NCI-H146 treated with DMSO at 0.1 percent for 48 hours (cell line): ENCODE data around the gene PPP2R3A.
A peak's percentile ranks its signal among the peaks of the same experiment; 100 is the strongest.
"Not testable (repeated sequence)": the region's sequence is repeated elsewhere in the genome, so short reads cannot be mapped to it uniquely, and the experiment has no call there.

Experiments used
- DNase-seq: peaks from one replicate; lab custom pipeline; 2025; ENCODE audit not compliant: unreplicated experiment; lab: John Stamatoyannopoulos, UW

PPP2R3A gene, protein sequence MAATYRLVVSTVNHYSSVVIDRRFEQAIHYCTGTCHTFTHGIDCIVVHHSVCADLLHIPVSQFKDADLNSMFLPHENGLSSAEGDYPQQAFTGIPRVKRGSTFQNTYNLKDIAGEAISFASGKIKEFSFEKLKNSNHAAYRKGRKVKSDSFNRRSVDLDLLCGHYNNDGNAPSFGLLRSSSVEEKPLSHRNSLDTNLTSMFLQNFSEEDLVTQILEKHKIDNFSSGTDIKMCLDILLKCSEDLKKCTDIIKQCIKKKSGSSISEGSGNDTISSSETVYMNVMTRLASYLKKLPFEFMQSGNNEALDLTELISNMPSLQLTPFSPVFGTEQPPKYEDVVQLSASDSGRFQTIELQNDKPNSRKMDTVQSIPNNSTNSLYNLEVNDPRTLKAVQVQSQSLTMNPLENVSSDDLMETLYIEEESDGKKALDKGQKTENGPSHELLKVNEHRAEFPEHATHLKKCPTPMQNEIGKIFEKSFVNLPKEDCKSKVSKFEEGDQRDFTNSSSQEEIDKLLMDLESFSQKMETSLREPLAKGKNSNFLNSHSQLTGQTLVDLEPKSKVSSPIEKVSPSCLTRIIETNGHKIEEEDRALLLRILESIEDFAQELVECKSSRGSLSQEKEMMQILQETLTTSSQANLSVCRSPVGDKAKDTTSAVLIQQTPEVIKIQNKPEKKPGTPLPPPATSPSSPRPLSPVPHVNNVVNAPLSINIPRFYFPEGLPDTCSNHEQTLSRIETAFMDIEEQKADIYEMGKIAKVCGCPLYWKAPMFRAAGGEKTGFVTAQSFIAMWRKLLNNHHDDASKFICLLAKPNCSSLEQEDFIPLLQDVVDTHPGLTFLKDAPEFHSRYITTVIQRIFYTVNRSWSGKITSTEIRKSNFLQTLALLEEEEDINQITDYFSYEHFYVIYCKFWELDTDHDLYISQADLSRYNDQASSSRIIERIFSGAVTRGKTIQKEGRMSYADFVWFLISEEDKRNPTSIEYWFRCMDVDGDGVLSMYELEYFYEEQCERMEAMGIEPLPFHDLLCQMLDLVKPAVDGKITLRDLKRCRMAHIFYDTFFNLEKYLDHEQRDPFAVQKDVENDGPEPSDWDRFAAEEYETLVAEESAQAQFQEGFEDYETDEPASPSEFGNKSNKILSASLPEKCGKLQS (N-terminal part only)

DNA sequence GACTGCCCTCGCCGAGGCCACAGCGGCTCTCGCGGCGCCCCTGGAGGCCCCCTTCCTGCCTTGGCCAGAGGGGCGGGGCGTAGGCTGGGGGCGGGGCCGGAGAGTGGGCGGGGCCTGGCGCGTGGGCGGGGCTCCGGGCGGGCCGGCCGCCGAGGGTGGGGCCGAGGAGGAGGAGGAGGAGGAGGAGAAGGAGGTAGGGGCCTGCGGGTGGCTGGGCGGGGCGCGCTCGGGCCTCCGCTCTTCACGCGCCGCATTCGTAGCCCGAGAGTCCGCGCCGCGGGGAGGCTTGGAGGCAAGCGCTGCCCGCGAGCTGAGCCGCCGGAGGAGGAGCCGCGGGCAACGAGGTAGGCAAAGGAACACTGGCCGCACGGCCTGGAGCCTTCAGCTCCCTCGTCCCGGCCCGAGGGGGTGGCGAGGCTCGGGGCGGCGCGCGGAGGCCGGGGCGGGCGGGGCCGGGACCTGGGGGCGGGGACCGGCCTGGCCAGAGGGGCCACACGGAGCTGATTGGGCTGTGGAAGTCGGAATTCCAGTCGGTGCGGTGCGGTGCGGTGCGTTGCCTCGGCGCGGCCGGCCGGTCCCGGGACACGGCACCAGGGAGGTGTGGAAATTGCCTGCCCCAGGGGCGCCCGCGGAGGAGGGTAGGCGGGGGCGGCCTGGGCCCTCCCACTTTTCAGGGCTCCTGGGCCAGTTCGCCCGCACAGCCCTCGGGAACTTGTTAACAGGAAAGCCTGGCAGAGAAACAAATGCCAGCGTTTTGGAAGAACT is at the start of gene PPP2R3A:
TSS of gene PPP2R3A (plus strand) at position 223 of the 765 bp plus-strand sequence. CDS start 35,771 bp downstream, outside the sequence.
- DNase-seq = peak; percentile 79

- DNase-seq = no peak
Observed at GRCh38 chr3:135916310-135916709, 49.2 kb upstream of the PPP2R3A start.

GRCh38 chr3:135917076-135917475 is 48.5 kb upstream of the PPP2R3A start:
- DNase-seq = no peak

- no peak for DNase-seq
Observed at GRCh38 chr3:135917927-135918597, 47.5 kb upstream of the PPP2R3A start.

DNA sequence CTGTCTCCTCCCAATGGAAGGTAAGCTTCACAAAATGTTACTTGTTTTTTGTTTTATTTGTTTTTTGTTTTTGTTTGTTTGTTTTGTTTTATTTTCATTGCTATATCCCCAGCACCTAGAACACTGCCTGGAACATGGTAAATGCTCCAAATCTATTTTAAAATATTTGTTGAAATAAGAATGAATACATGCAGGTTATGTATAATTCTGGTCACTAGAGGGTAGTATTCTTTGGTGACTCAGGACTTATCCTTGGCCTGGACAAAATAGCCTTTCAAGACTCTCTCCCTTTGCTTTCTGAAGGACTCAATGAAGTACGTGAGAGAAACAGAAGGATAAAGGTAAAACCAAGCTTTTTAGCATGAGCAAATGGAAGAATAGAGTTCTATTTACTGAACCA is 46.9 kb upstream of the PPP2R3A start:
- no peak for DNase-seq

DNA sequence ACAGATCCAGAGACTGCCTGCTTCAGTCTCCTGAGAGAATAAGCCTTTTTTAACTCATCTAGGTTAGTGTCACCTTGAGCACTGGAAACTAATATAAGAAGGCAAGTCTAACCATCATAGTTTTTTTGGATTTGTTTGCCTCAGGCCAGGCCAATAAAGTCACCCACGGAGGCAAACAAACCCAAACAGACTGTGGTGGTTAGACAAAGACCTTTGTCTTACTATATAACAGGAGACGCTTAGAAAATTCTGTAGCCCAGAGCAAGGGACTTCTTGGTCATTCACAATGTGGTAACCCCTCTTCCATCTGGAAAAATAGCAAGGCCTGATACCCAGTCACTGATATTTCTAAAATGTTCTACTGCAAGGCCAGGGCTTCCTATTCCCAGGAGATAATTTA is 45.3 kb upstream of the PPP2R3A start:
- DNase-seq = no peak

DNA sequence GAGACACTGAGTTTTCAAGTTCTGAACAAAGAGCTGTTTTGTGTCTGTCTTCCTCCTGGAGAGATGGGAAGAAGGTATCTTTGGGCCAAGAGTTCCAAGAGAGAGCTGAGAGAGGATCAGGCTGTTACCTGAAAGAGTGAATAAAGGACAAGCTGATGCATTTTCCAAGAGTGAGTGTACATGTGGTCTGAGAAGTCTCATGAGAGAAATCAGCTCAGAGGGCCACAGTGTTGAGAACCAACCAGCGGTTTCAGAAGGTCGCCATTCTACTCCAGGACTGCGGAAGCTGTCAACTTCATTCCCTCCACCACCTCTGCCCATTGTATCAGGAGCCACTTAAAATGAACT is 42.7 kb upstream of the PPP2R3A start:
- no peak for DNase-seq

DNA sequence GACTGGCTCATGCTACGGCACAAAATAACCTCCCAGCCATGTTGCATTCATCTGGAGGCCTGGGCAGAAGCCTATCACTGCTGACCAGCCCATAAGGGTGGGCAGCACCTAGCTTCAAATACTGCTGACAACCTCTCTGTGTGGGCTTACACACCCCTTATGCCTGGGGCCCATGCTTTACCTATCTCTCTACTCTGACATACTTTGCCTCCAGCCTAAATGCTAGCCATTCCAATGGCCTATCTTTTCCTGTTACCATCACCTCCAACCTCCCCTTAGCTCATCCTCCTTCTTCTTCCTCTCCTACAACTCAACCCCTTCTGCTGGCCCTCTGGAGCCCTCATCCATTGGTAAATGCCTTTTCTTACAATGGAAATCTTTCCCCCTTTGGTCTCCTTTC is 41.0 kb upstream of the PPP2R3A start:
- DNase-seq = no peak

- DNase-seq = no peak
Observed at GRCh38 chr3:135926664-135927063, 38.9 kb upstream of the PPP2R3A start.

GRCh38 chr3:135927155-135927554 is 38.4 kb upstream of the PPP2R3A start:
- no peak for DNase-seq

DNA sequence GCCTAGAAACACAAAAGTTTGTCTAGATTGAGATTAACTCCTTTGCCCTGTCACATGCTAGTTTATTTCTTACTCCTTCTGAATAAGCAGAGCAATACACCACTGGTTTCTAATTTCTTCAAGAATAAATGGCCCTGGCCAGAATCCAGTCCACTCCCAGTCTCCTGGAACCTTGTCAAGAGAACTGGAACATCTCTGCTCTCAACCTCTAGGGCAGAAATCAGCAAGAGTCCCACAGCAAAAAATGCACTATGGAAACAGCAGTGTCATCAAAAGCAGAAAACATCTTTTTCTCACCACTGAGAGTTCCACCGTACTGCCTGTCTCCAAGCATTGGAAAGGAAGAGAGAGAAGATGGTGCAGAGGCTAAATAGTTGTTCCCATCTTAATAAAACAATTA is 35.9 kb upstream of the PPP2R3A start:
- DNase-seq = no peak

DNA sequence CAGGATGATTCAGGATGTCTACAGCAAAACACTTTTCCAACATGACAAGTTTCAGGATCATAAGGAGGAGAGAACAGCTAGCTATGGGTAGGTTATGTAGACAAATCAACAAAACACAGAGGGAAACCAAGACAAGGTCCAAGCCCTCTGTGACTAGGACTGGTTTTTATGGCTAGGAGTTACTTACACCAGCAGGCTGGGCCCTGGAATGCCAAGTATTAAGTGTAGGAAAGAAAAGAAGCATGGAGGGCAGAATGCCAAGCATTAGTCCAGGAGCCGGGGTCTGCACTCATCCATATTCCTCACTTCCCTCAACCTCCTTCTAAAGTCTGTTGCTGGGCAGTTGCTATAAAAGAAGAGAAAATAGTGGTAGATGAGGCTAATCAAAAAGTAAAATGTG is 35.3 kb upstream of the PPP2R3A start:
- DNase-seq = no peak

DNA sequence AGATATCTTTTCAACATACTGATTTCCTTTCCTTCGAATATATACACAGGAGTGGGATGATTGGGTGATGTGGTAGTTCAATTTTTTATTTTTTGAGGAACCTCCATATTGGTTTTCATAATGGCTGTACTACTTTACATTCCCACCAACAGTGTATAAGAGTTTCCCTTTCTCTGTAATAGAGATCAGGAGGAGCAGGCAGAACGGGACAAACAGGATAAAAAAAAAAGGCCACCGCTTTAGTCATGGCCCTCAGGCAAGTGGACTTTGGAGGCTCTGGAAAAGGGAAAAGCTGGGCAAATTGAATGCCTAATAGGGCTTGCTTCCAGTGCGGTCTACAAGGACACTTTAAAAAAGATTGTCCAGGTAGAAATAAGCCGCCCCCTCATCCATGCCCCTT is 30.4 kb upstream of the PPP2R3A start:
- not testable (repeated sequence) for DNase-seq

DNA sequence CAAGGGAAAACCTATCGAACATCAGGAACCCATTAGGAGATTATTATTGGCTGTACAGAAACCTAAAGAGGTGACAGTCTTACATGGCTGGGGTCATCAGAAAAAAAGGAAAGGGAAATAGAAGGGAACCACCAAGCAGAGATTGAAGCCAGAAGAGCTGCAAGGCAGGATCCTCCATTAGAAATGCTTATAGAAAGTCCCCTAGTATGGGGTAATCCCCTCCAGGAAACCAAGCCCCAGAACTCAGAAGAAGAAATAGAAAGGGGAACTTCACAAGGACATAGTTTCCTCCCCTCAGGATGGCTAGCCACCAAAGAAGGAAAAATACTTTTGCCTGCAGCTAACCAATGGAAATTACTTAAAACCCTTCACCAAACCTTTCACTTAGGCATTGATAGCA is 27.8 kb upstream of the PPP2R3A start:
- not testable (repeated sequence) for DNase-seq

DNA sequence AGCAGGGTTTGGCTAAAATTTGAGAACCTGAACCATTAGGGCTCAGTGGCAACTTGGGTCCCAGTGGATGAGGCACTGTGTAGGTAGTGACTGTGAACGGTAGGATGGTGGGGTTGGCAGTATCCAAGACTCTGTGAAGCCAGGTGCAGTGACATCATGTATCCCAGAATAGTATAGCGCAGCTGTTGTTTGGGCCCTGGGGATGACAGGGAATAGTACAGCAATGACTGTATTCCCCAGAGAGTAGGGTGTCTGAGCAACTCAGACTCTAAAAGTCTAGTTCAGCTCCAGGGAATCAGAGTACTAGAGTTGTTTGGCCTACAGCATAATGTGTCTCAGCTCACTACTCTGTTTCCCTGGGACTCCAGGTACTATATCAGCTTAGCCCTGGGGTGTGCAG is 20.7 kb upstream of the PPP2R3A start:
- DNase-seq = no peak

GRCh38 chr3:135950941-135951340 is 14.6 kb upstream of the PPP2R3A start:
- no peak for DNase-seq

DNA sequence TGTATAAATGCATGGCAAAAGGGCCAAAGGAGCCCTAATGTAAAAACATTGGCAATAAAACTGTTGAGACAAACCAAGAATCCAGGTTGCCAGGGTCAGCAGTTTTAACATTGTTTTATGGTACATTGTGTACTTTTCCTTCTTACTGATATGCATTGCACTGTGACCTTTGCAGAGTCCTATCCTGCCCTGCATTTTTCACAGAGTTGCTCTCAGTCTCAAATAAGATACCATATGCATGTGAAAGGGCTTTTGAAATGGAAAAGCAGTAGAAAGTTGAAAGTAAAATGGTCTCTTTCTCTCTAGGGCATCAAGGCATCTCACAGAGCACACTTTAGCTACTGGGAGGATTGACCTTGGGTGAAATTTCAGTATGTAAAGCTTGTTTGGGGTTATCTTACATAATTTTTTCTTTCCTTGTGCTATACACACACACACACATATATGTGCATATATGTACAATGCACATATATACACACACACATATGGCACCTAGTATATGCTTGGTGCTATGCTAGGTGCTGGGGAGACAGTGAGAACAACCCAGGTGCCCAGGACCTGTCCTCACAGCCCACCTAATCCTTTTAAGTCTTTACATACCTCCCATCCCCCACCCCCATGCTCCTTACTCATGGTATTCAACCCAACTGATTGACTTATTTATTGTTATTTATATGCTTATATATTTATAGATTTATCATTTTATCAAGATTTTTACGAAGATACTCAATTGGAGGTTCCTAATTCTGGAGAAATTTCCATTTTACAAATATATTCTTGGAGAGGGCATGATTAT is 1.2 kb upstream of the PPP2R3A start:
- no peak for DNase-seq

DNA sequence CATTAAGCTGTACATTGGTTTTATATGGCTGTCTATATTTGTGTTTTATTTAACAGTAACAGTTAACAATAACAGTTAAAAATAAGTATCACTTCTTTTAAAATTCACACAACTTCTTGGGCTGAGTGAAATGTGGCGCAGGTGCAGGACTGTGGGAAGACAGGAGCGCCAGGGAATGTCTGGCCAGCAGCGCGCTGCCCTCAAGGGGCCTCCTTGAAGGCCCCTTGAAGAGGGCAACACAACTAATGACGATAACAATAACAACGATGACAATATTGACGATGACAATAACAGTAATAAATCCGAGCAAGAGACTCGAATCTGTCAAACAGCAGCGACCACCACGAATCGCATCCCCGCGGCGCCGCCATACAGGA is 411 bp upstream of the PPP2R3A start:
- DNase-seq = peak; percentile 72

GRCh38 chr3:135966271-135966961 is 888 bp downstream of the PPP2R3A start:
- DNase-seq = no peak
